Naive thymus-derived CD4-positive, alpha-beta T cell (primary cell): ENCODE measurements around the gene CAMSAP1. TPM values are rescaled to one million over a fixed set of nuclear protein-coding genes. Genes with fewer than 3 reads are reported as not detected.

Experiments
- ATAC-seq: fragments of 150-1000 bp; cut with Tn5 transposase; 2 replicates; pipeline ENCODE4 v1.10.0; 2021; ENCODE audit warnings: mild to moderate bottlenecking, moderate library complexity
- CTCF ChIA-PET: fragments of 350-600 bp; sonication (Branson Sonifier 250); formaldehyde crosslinking; loops from one replicate; lab custom pipeline; 2021; ENCODE audit warnings: antibody characterized with exemption; lab: Charles Lee
- POLR2A ChIA-PET: fragments of 350-600 bp; sonication (Branson Sonifier 250); formaldehyde crosslinking; loops from one replicate; lab custom pipeline; 2021; ENCODE audit warnings: antibody characterized with exemption, inconsistent platforms; lab: Charles Lee
- DNase-seq, 9 donors: peaks; one replicate each; pipeline versions ENCODE4 v3.0.0 to v3.0.0-alpha.2; 2020 to 2022; ENCODE audit warnings: mixed read lengths in 1 of 9
- H3K27ac ChIP-seq: one replicate; pipeline ENCODE4 v1.7.0; 2013; ENCODE audit warnings: mild to moderate bottlenecking, low read depth, low read length, moderate library complexity
- H3K27me3 ChIP-seq, 2 donors: one replicate each; pipeline ENCODE4 v1.7.0; 2013; ENCODE audit warnings: low read length in 2 of 2, mild to moderate bottlenecking in 2 of 2, moderate library complexity in 2 of 2; ENCODE audit not compliant: control insufficient read depth in 2 of 2, insufficient read depth in 2 of 2
- H3K36me3 ChIP-seq, 3 experiments: 1 replicate in 2 of 3; 2 replicates in 1 of 3; pipeline ENCODE4 v1.7.0; 2013; ENCODE audit warnings: low read length in 3 of 3, mild to moderate bottlenecking in 3 of 3, moderate library complexity in 1 of 3; ENCODE audit not compliant: insufficient read depth in 3 of 3, control insufficient read depth in 2 of 3
- H3K4me1 ChIP-seq, 2 donors: one replicate each; pipeline ENCODE4 v1.7.0; 2013; ENCODE audit warnings: low read length in 2 of 2, mild to moderate bottlenecking in 2 of 2, moderate library complexity in 1 of 2; ENCODE audit not compliant: control insufficient read depth in 2 of 2, insufficient read depth in 2 of 2
- H3K4me3 ChIP-seq: 2 replicates; pipeline ENCODE4 v1.7.0; 2013; ENCODE audit warnings: mild to moderate bottlenecking, low read length
- H3K9me3 ChIP-seq, 3 experiments: 1 replicate in 2 of 3; 2 replicates in 1 of 3; pipeline ENCODE4 v1.7.0; 2013; ENCODE audit warnings: low read length in 3 of 3; ENCODE audit not compliant: control insufficient read depth in 2 of 3
- H3K27ac Mint-ChIP-seq, 9 donors: one replicate each; pipeline ENCODE4 v1.8.0; 2020 to 2022; ENCODE audit warnings: mixed read lengths in 9 of 9, mild to moderate bottlenecking in 8 of 9, moderate library complexity in 5 of 9, inconsistent platforms in 2 of 9
- H3K27me3 Mint-ChIP-seq, 5 donors: one replicate each; pipeline ENCODE4 v1.8.0; 2021 to 2022; ENCODE audit warnings: mixed read lengths in 5 of 5, mild to moderate bottlenecking in 1 of 5
- H3K36me3 Mint-ChIP-seq, 5 donors: one replicate each; pipeline ENCODE4 v1.8.0; 2020 to 2022; ENCODE audit warnings: mixed read lengths in 5 of 5, mild to moderate bottlenecking in 3 of 5, inconsistent platforms in 1 of 5
- H3K4me1 Mint-ChIP-seq, 7 donors: one replicate each; pipeline ENCODE4 v1.8.0; 2020 to 2022; ENCODE audit warnings: mixed read lengths in 7 of 7, mild to moderate bottlenecking in 3 of 7, inconsistent platforms in 1 of 7
- H3K4me3 Mint-ChIP-seq, 10 donors: one replicate each; pipeline ENCODE4 v1.8.0; 2020 to 2022; ENCODE audit warnings: mild to moderate bottlenecking in 10 of 10, mixed read lengths in 10 of 10, moderate library complexity in 6 of 10, inconsistent platforms in 2 of 10
- H3K9me3 Mint-ChIP-seq, 11 donors: one replicate each; pipeline ENCODE4 v1.8.0; 2020 to 2022; ENCODE audit warnings: mixed read lengths in 11 of 11, mild to moderate bottlenecking in 4 of 11, inconsistent platforms in 1 of 11, moderate library complexity in 1 of 11
- intact Hi-C, 2 donors: fragments of 100-400 bp; cut with micrococcal nuclease; formaldehyde crosslinking; loops; one replicate each; pipeline ENCODE4 v1.15.1; 2023
- polyA plus RNA-seq, 2 donors: library from polyadenylated mRNA; unstranded; fragments of 300-500 nt; fragmentation: Illumina TruSeq; gene quantifications; one replicate each; pipeline ENCODE4 v1.2.3, GENCODE V29; 2021
- total RNA-seq, 6 experiments: library from RNA in 5 of 6; stranded (reverse) in 5 of 6; gene quantifications; 1 replicate in 5 of 6; 2 replicates in 1 of 6; pipeline ENCODE4 v1.2.3 and lab custom pipeline; 2021 to 2026

CAMSAP1 gene
- total and polyA plus RNA-seq, 7 experiments from 2014 or later = 0.65 to 34.3 (median 21.5) TPM

- Mint-ChIP-seq H3K9me3 (peaks cover 0 to 15% (median 7%) of the 10 kb centered on the region in 11 donors), H3K36me3 (peaks cover 5 to 35% (median 17%) of the 10 kb centered on the region in 5 donors), H3K4me3 (peak overlapping the region in 1 of 10 donors; percentile 27), H3K27me3 (no peaks in the 10 kb centered on the region), H3K27ac (no peak overlapping the region), H3K4me1 (peaks cover 33 to 73% (median 63%) of the 10 kb centered on the region in 7 donors)
- ATAC-seq (no peak), DNase-seq (no peak)
- CTCF ChIA-PET = no interaction called here
- no peak overlapping the region for H3K27ac ChIP-seq
- peaks cover 7 to 12% of the 10 kb centered on the region in 2 donors for H3K4me1 ChIP-seq
- H3K27me3 ChIP-seq = no peaks in the 10 kb centered on the region
- no peak overlapping the region for H3K4me3 ChIP-seq
- POLR2A ChIA-PET = no interaction called here
- intact Hi-C loops = loop anchor here in 1 of 2 donors (10.0 kb wide), 1 partner anchor 1878 kb away; the partner anchor contains the start of gene BRD3OS
- no peaks in the 10 kb centered on the region for H3K9me3 ChIP-seq
- H3K36me3 ChIP-seq = no peaks in the 10 kb centered on the region
Observed at GRCh38 chr9:135902655-135903357, 4.5 kb downstream of the CAMSAP1 start.

- no peaks in the 10 kb centered on the region for H3K36me3 ChIP-seq
- no peaks in the 10 kb centered on the region for H3K9me3 ChIP-seq
- no peaks in the 10 kb centered on the region for H3K27me3 ChIP-seq
- ChIA-PET POLR2A (no interaction called here), CTCF (no interaction called here)
- H3K27ac ChIP-seq = no peak overlapping the region
- intact Hi-C loops = loop anchor here in 1 of 2 donors (10.0 kb wide), 1 partner anchor 1877 kb away; the partner anchor contains the start of gene BRD3OS
- peaks cover 7 to 12% of the 10 kb centered on the region in 2 donors for H3K4me1 ChIP-seq
- peaks cover 0 to 16% (median 8%) of the 10 kb centered on the region in 11 donors for H3K9me3 Mint-ChIP-seq
- H3K27ac Mint-ChIP-seq = peak overlapping the region in 1 of 9 donors; percentile 52
- H3K4me3 ChIP-seq = no peak overlapping the region
- H3K36me3 Mint-ChIP-seq = peaks cover 5 to 40% (median 22%) of the 10 kb centered on the region in 5 donors
- H3K27me3 Mint-ChIP-seq = no peaks in the 10 kb centered on the region
- peaks cover 33 to 81% (median 69%) of the 10 kb centered on the region in 7 donors for H3K4me1 Mint-ChIP-seq
- H3K4me3 Mint-ChIP-seq = peak overlapping the region in 3 of 10 donors; percentile 6 to 23 (median 16)
- no peak for ATAC-seq
- DNase-seq = no peak
Observed at GRCh38 chr9:135901826-135902225, 5.5 kb downstream of the CAMSAP1 start.

GRCh38 chr9:135901031-135901758 is 6.2 kb downstream of the CAMSAP1 start:
- ATAC-seq (no peak), DNase-seq (no peak)
- Mint-ChIP-seq H3K27me3 (no peaks in the 10 kb centered on the region), H3K4me3 (peak overlapping the region in 3 of 10 donors; percentile 6 to 23 (median 16)), H3K27ac (peak overlapping the region in 2 of 9 donors; percentile 18 to 55), H3K36me3 (peaks cover 5 to 40% (median 22%) of the 10 kb centered on the region in 5 donors), H3K9me3 (peaks cover 0 to 16% (median 8%) of the 10 kb centered on the region in 11 donors), H3K4me1 (peaks cover 33 to 86% (median 71%) of the 10 kb centered on the region in 7 donors)
- Histone ChIP-seq H3K27ac (no peak overlapping the region), H3K27me3 (no peaks in the 10 kb centered on the region), H3K4me3 (no peak overlapping the region), H3K36me3 (no peaks in the 10 kb centered on the region), H3K9me3 (no peaks in the 10 kb centered on the region), H3K4me1 (peaks cover 7 to 10% of the 10 kb centered on the region in 2 donors)
- intact Hi-C loops = loop anchor here in 1 of 2 donors (10.0 kb wide), 1 partner anchor 1876 kb away; the partner anchor contains the start of gene BRD3OS
- CTCF ChIA-PET = no interaction called here
- POLR2A ChIA-PET = no interaction called here

- Histone ChIP-seq H3K9me3 (no peaks in the 10 kb centered on the region), H3K4me3 (no peak overlapping the region), H3K27me3 (no peaks in the 10 kb centered on the region), H3K36me3 (no peaks in the 10 kb centered on the region), H3K4me1 (peaks cover 0 to 2% of the 10 kb centered on the region in 2 donors), H3K27ac (no peak overlapping the region)
- Mint-ChIP-seq H3K9me3 (peaks cover 0 to 21% (median 8%) of the 10 kb centered on the region in 11 donors), H3K4me1 (peaks cover 28 to 87% (median 78%) of the 10 kb centered on the region in 7 donors), H3K27ac (peak overlapping the region in 2 of 9 donors; percentile 0 to 32), H3K27me3 (no peaks in the 10 kb centered on the region), H3K36me3 (peaks cover 5 to 39% (median 27%) of the 10 kb centered on the region in 5 donors), H3K4me3 (peak overlapping the region in 7 of 10 donors; percentile 4 to 59 (median 42))
- ChIA-PET POLR2A (no interaction called here), CTCF (no interaction called here)
- ATAC-seq = no peak
- no peak for DNase-seq
- intact Hi-C loops = no loop called here
Observed at GRCh38 chr9:135898634-135899407, 8.5 kb downstream of the CAMSAP1 start.

- Mint-ChIP-seq H3K4me3 (no peak overlapping the region), H3K27ac (no peak overlapping the region), H3K27me3 (no peaks in the 10 kb centered on the region), H3K9me3 (peaks cover 0 to 21% (median 8%) of the 10 kb centered on the region in 11 donors), H3K36me3 (peaks cover 5 to 29% (median 23%) of the 10 kb centered on the region in 5 donors), H3K4me1 (peaks cover 34 to 88% (median 76%) of the 10 kb centered on the region in 7 donors)
- no peaks in the 10 kb centered on the region for H3K9me3 ChIP-seq
- no peak overlapping the region for H3K4me3 ChIP-seq
- CTCF ChIA-PET = interaction anchor here (1.4 kb wide), 2 partner anchors 9 to 70 kb away, joined by 3 to 5 read pairs; no protein-coding TSS in a partner anchor
- ATAC-seq (no peak), DNase-seq (no peak)
- no peaks in the 10 kb centered on the region for H3K27me3 ChIP-seq
- intact Hi-C loops = no loop called here
- POLR2A ChIA-PET = no interaction called here
- H3K27ac ChIP-seq = no peak overlapping the region
- H3K36me3 ChIP-seq = no peaks in the 10 kb centered on the region
- peaks cover 0 to 7% of the 10 kb centered on the region in 2 donors for H3K4me1 ChIP-seq
Observed at GRCh38 chr9:135896626-135897025, 10.7 kb downstream of the CAMSAP1 start.

GRCh38 chr9:135896205-135896604 is 11.1 kb downstream of the CAMSAP1 start:
- H3K9me3 ChIP-seq = no peaks in the 10 kb centered on the region
- ATAC-seq = no peak
- H3K9me3 Mint-ChIP-seq = peaks cover 0 to 21% (median 8%) of the 10 kb centered on the region in 11 donors
- peaks cover 32 to 88% (median 77%) of the 10 kb centered on the region in 7 donors for H3K4me1 Mint-ChIP-seq
- no peak overlapping the region for H3K27ac ChIP-seq
- CTCF ChIA-PET = interaction anchor here (1.4 kb wide), 2 partner anchors 8 to 71 kb away, joined by 3 to 5 read pairs; no protein-coding TSS in a partner anchor
- peaks cover 5 to 27% (median 21%) of the 10 kb centered on the region in 5 donors for H3K36me3 Mint-ChIP-seq
- H3K27ac Mint-ChIP-seq = no peak overlapping the region
- H3K4me3 ChIP-seq = no peak overlapping the region
- intact Hi-C loops = no loop called here
- H3K4me1 ChIP-seq = peaks cover 0 to 7% of the 10 kb centered on the region in 2 donors
- H3K27me3 ChIP-seq = no peaks in the 10 kb centered on the region
- POLR2A ChIA-PET = no interaction called here
- H3K27me3 Mint-ChIP-seq = no peaks in the 10 kb centered on the region
- DNase-seq = no peak
- no peak overlapping the region for H3K4me3 Mint-ChIP-seq
- H3K36me3 ChIP-seq = no peaks in the 10 kb centered on the region
